Measurements from ENCODE around the gene DAPK1.

The DAPK1 gene

DNA sequence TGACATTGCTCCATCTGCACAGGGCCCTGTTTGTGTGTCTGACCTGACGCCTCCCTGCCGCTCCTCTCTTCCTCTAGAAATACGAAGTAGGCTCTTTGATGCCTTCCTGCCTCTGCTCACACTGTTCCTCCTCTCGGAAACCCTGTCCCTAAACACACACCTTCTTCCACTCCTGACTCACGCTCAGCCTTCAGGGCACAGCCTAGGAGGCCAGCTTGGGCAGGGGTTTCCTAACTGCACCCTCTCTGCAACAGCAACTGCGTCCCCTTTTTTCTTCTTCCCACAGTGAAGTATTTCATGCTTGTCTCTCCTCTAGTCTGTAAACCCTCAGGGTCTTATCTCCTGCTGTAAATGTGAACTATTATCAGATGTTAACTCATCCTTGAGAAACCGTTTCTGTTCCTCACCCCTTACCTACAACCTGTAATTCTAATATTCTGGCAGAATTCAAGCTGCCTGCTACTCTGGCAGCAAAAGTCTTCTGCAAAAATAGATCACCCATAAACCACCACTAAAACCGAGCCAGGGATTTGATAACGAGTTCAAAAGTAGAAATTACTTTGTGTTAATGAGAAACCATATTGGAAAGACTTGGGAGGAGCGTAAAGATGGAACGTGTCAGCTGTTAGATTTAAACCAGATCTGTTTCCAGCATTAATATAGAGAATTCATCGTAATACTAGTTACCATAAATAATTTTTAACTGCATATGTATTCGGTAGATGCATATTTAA is 100.2 kb downstream of the DAPK1 start:
- no peak for DNase-seq

- DNase-seq: no peak
These were observed 102.4 kb downstream of the DAPK1 start for GRCh38 chr9:87599901-87600610.

GRCh38 chr9:87601176-87601575 is 103.5 kb downstream of the DAPK1 start:
- DNase-seq: no peak

GRCh38 chr9:87601595-87601994 is 103.9 kb downstream of the DAPK1 start:
- DNase-seq: no peak

DNA sequence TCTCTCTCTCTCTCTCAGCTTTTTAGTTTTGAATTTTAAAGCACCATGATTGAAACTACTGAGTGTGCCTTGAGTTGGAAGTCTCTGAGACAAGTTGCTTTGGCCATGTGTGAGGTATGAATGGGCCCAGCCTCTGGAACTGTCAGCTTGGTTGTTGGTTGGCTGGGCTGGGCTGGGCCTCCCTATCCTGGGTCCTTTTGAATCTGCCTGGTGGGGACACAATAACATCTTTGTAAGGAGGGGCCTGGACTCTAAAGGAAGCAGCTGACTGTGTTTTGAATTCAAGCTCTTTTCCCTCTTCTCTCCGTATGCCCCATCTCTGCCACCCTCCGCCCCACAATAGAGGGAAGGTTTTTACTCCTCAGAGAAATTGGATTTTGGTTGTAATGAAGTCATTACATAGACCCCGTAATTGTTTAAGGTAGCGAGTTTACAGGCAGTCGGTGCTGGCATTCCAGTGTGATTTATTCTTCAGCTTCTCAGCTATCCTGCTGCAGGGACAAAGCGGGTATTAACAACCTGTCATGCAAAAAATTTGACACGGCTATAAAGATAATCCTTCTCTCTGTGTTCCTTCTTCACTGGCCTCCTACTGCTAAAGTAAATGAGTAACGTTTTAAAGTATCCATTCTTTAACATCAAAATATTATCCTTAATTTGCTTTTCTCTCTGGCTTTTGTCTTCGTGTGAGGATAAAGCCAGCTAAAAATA is 105.4 kb downstream of the DAPK1 start:
- DNase-seq: no peak

DNA sequence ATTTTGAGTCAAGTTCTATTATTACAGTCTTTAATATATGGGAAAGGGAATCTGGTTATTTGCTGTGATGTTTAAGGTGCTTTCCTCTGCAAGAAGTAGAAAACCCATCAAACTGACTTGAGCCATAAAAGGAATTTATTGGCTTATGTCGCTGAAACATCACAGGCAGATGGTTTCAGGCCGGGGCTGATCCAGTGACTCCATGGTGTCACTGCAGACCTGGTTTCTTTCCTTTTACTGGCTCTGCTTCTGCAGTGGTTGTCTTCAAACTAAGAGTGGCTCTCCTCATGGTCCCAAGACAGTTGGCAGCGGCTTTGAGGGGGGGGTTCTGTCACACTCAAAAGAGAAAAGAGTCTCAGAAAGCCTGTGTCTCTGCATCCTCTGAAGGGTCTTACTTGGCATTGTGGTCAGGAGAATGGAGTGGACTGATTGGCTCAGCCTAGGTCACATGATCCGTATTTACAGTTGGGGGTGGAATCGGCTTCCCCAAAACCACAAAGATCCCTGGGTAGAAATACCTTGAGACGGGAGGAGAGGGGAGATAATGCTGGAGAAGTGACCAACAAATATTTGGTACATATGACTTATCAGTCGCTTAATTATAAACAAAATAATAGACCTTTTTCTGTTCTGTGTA is 106.3 kb downstream of the DAPK1 start:
- no peak for DNase-seq

GRCh38 chr9:87604886-87605588 is 107.4 kb downstream of the DAPK1 start:
- DNase-seq: no peak

DNA sequence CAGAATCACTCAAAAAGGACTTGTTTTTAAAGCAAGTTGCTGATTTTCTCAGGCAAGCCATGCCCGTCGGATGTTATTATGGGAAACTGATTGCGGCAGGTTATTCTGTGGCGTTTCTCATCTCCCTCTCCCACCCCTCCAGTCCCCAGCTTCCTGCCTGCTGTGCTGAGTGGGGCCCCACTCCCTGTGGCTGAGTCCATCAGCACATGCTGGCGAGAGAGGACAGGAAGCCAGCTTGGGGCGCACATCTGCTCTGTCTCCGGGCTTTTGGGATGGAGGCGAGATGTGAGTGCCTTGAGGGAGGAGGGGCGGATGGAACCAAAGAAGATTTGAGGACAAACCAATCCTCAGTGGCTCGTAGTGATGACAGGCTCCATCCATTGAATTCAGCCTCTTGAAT is 108.0 kb downstream of the DAPK1 start:
- no peak for DNase-seq

- no peak for DNase-seq
These were observed 109.3 kb downstream of the DAPK1 start for GRCh38 chr9:87606841-87607521.

DNA sequence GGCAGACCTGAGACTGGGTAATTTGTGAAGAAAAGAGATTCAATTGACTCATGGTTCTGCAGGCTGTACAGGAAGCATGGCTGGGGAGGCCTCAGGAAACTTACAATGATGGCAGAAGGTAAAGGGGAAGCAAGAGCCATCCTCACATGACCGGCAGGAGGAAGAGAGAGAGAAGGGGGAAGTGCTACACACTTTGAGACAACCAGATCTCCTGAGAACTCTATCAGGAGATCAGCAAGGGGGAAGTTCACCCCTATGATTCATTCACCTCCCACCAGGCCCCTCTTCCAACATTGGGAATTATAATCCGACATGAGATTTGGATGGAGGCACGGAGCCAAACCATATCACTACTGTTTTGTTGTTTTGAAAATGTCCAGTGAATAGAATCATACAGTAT is 110.2 kb downstream of the DAPK1 start:
- no peak for DNase-seq

DNA sequence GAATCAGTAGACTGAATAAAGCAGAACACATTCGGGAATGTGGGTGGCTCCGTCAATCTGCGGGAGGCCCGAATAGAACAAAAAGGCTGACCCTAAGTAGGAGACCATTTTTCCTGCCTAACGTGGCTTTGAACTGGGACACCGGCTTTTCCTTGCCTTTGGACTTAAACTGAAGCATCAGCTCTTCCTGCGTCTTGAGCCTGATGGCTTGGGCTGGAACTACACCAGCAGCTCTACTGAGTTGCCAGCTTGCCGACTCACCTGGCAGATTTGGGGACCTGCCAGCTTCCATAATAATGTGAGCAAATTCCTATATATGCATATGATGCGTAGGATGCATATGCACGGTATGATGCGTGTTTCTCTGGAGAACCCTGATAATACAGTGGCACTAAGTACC is 111.3 kb downstream of the DAPK1 start:
- no peak for DNase-seq

DNA sequence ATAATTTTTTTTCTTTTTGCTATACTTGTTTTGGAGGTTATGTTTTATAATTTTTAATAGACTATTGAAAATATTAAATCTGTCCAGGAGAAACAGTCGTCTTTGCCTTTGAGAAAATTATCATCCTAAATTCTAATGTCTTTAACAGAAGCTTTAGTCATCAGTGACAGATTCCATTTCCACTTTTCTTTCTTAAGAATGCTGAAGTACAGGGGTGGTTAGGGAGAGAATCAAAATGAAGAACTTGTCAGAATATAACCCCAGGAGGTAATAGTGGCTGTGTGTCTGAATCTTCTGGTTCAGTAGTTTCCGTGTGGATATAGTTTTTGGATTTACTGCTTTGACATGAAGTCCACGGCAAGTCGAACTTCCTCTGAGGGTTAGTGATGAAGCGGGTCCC is 111.8 kb downstream of the DAPK1 start:
- no peak for DNase-seq

DNA sequence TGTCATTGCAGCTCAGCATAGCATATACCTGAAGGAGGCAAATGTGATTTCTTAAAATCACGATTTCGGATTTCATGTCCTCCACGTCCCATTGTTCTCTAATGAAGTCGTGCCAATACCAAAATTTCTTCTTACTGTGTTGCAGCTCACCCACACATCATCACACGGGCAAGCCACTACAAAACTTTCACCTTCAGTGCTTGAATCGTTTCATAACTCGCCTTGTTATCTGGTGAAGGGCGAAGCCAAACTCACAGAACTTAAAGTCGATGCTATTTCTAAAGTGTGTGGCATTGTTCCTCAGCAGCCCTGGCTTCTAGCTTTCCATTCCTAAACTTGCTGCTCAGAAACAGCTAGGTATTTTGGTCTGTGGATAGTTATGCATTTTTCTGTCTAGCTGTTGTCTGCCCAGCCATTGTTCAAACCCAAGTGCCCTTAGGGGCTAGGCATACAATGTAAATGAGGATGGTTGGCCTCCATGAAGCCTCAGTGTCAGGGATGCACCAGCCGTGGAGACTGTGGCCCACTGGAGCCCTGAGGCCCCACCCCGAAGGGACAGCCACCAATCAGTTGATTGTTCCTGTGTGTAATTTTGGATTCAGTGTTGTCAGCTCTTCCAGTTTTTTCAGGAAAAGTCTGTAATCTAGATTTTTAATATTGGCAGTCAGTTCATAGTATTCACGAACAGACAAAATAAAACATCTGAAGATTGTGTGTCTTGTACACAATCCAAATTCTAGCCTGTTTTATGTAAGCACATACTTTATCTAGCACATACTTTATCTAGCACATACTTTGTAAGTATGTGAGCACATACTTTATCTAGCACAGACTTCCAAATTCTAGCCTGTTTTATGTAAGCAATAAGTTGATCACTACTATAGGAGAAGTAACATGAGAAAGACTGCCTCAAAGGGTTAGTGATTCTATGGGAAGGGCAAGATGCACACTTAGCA is 112.8 kb downstream of the DAPK1 start:
- DNase-seq: no peak

GRCh38 chr9:87611776-87612175 is 114.1 kb downstream of the DAPK1 start:
- DNase-seq: no peak

- DNase-seq: no peak
These were observed 114.9 kb downstream of the DAPK1 start for GRCh38 chr9:87612536-87612935.

DNA sequence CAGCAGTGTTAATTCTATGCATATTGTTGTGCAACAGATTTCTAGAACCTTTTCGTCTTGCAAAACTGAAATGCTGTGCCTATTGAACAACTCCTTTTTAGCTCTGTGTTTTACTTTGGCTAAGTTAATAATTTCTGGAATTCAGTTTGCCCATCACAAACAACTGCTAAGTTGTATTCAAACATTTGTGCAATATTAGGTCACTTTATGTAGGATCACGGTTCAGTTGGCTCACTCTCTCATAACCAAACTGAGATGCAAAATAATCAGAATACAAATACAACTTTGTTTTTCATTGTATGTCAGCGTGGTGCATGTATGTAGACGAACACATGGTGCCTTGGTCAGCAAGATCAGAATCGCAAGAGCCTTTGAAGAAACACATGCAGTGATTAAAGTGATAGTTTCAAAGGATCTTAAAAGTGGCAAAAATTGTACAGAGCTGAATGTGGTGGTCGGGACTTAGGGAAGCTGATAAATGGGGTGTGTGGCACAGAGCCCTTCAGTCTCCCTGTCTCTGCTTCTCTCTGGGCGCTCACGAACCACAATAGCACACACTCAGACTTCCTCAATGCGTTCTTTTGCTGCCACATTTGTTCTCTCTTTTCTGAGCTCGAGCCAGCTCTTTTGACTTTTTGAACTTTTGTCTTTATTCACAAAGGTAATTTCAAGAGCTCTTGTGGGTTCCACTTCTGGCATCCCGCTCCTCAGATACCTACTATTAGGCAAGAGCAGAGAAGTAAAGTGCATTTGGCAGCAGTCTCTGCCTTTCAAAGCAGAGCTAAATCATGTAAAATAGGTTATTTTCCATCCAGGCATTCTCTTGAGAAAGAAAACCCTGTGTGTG is 115.8 kb downstream of the DAPK1 start:
- DNase-seq: no peak

DNA sequence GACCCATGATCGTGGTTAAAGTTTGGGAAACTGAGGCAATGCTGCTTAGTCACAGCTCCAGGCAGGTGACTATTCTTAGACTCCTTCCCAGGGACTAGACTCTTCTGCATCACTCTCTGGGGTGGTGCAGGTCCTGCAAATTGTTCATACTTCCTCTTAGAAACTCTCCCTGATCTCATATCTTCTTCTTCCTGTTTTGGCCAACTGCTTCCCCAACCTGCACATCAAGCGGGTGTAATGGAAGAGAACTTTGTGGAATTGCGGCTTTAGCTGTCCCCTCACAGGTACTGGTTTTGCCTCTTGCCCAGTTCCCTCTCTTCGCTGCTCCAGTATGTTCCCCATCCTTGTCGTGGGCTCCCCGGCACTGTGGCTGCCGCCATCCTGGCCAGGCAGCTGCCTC is 116.7 kb downstream of the DAPK1 start:
- DNase-seq: no peak

- no peak for DNase-seq
These were observed 117.5 kb downstream of the DAPK1 start for GRCh38 chr9:87615136-87615535.

DNA sequence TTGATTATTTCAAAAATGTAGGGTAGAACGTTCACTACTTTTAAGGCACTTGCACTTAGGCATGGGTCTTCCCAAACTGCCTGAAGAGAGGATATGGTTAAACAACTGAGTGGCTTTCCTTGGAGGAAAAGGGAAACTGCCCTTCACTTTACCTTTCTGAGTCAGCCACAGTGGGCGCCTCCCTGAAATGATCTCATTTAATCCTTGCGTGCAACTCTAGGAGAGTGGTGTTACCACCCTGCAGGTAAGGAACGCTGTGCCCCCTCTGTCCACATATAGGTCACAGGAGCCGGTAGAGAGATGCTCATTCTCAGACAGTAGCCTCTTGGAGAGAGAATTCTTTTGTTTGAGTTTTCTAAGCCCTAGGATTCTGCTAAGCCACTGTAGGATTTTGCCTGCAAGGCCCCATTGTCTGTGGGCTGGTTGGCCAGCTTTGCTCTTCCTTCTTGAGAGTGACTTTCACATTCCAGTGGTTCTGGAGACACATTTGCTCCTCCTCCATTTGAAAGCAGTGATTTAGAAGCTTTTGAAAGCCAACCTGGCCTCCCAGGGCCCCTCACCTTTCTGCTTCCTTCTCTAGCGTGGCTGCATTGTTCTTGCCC is 118.0 kb downstream of the DAPK1 start:
- DNase-seq: no peak

DNA sequence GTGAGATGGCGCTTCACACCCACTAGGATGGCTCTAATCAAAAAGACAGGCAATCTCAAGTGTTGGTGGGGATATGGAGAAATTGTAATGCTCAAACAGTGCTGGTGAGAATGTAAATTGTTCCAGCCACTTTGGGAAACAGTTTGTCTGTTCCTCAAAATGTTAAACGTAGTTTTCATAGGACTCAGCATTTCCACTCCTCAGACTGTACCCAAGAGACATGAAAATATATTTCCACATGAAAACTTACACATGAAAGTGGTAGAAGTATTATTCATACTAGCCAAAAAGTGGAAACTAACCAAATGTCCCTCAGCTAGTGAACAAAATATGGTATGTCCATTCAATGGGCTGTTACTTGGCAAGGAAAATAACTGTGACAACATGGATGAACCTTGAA is 120.6 kb downstream of the DAPK1 start:
- no peak for DNase-seq

Measured in activated CD8-positive, alpha-beta memory T cell treated with anti-CD3 and anti-CD28 coated beads, Interleukin-2, amount 50 U/mL, for 4 hours (primary cell).